ENCODE data around the gene PTPRG.

- TF ChIP-seq POLR2A (IDR thresholded peaks at IDR 0.05) = no peak
- TF ChIP-seq CTCF (IDR thresholded peaks at IDR 0.05 in 4 of 5, conservative IDR thresholded peaks at IDR 0.05 in 1 of 5) = no peak
Measured at GRCh38 chr3:62164196-62164595, 602.8 kb downstream of the PTPRG start.
